GM13976 (cell line): ENCODE data around the gene HTT.

ENCODE experiments used
- DNase-seq: peaks from one replicate; pipeline ENCODE4 v3.0.0; 2012; ENCODE audit warnings: low spot score
- CTCF ChIP-seq: IDR thresholded peaks from 2 replicates; pipeline ENCODE4 v1.5.1; 2012; ENCODE audit warnings: borderline replicate concordance, mild to moderate bottlenecking; ENCODE audit not compliant: insufficient read depth; ENCODE audit errors: extremely low read depth, missing control alignments, control extremely low read depth
- in situ Hi-C: fragments of 300-500 bp; cut with MboI; formaldehyde crosslinking; loops from one replicate; pipeline ENCODE4 v1.12.0; 2022; ENCODE audit warnings: low sequenced_read_pairs, mixed read lengths, inconsistent platforms; ENCODE audit not compliant: unreplicated experiment

Gene HTT

GRCh38 chr4:3247399-3248177, 173.1 kb downstream of the HTT start:
- no peak for TF ChIP-seq CTCF
- no peak for DNase-seq
- in situ Hi-C loops = no loop called here

DNA sequence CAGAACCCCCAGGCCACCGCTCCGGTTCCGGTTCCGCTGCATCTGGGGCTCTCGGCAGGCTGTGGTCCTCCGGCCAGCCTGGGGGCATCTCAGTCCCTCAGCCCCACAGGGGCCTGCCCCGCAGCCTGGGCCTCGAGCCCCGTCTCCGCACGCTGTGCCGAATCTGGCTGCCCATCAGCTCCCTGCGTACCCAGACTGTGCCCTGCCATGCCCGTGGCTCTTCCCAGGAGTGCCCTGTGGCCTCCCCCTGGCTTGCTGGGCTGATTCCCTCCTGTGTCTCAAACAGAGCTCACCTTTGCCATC, 173.6 kb downstream of the HTT start:
- in situ Hi-C loops = no loop called here
- no peak for DNase-seq
- TF ChIP-seq CTCF = no peak

GRCh38 chr4:3248811-3249661, 174.6 kb downstream of the HTT start, which contains the start of gene MSANTD1:
MSANTD1 (plus strand) TSS chr4:3249159; CDS start chr4:3249223, 64 bp downstream.
- in situ Hi-C loops = no loop called here
- no peak for DNase-seq
- no peak for TF ChIP-seq CTCF

DNA sequence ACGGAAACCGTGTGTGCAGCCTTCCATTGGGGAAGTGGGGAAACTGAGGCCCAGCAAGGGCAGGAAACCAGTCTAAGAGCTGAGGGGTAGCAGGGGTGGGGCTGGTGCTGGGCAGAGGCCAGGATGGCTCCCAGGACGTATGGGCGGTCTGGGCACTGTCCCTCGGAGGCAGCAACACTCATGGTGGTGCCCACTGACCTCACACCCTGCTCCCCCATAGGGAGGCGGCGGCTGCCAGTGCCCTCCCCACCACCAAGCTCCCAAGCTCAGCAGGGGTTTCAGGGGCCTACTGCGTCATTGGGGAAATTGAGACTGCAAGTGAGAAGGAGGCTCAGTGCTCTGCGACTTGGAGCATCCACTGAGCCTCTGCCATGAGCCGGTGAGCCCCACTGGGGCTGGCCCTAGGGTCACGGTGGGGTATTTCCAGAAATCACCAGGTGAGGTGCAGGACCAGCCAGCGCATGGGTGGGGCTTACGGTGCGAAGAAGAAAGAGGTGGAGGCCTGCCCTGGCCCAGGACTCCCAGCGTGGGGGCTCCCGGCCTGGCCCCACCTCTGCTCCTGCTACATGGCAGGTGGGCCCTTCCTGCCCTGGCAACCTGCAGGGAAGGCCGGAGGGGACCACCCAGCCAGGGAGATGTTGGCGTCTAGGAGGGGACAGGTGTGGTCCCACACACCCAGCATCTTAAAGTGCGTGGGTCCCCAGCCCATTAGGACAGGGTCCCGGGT, 175.4 kb downstream of the HTT start:
- DNase-seq = no peak
- TF ChIP-seq CTCF = no peak

DNA sequence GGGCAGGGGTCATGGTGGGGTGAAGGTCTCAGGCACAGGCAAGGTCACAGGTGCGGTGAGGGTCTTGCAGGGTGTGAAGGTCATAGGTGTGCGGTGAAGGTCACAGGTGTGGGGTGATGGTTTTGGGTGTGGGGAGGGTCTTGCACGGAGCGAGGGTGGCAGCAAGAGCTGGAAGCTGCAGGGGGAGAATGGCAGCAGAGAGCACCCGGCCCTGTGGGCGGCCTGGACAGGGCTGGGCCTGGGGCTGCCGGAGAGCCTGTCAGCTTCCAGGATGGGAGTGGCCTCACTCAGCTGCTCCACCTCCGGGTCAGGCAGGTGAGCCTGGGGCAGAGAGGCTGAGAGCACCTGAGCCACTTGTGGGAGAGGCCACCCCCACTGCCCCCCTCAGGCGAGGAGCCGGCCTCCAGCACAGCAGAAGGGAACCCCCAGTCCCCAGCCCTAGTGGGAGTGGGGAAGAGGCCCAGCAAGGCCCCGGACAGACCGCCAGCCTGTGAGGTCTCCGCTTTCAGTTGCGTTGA, 176.0 kb downstream of the HTT start:
- in situ Hi-C loops = no loop called here
- TF ChIP-seq CTCF = no peak
- no peak for DNase-seq

More for the DNA sequence above, 175.4 kb downstream of the HTT start:
- in situ Hi-C loops = no loop called here
